ENCODE measurements around the gene RPTOR. TPM values are rescaled to one million over a fixed set of nuclear protein-coding genes. Genes with fewer than 3 reads are reported as not detected.

Gene RPTOR
- total RNA-seq, 4 donors from 2014 or later: 18.7 to 35.4 (median 21.0) TPM

- no peak for TF ChIP-seq CTCF (IDR thresholded peaks at IDR 0.05; ENCODE audit: low read depth)
These were observed 393.1 kb downstream of the RPTOR start for GRCh38 chr17:80937462-80938381.

GRCh38 chr17:80938556-80938955 is 393.9 kb downstream of the RPTOR start:
- TF ChIP-seq CTCF (IDR thresholded peaks at IDR 0.05; ENCODE audit: low read depth): no peak

DNA sequence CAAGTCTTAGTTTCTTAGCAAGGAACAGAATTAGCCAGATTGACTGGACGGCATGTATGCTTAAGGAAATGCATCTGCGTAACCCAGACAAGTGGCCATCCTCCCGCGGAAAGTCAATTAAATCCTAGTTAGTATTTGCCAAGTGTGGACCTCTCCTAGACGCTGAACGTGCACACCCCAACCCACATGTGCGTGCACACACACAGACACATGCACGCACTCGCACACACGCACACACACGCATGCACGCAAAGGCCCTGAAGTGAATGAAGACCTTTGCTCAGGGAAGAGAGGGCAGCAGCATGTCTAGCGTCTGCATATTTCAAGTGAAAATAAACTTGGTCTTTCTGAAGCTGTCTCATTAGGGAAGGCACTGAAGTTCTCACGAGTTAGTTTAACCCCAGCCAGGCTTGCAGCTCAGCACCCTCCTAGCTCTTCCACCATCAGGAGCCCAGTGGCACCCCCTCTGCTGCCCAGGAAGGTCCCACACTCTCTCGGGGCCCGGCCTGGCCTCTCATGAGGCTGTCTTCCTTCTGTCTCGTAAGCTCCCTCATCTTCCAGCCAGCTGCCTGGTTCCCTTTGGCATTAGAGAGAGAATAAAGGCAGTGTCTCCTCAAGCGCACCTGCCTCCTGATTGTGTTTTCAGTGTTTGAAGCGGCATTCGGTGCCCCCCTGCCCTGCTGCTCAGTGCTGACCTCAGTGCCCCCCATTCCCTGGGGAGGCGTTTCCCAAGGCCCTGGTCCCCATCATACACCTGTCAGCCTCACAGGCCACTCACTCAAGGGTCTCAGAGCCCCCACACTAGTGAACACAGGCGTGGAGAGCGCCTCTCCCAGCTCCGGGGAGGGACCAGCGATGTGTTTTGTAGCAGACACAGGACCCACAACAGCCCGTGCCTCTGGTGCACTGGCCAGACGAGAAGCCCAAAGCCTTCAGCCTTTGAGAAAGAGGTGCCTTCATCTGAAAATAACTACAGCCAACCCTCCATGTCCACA is 394.8 kb downstream of the RPTOR start:
- TF ChIP-seq CTCF (IDR thresholded peaks at IDR 0.05; ENCODE audit: low read depth): no peak

DNA sequence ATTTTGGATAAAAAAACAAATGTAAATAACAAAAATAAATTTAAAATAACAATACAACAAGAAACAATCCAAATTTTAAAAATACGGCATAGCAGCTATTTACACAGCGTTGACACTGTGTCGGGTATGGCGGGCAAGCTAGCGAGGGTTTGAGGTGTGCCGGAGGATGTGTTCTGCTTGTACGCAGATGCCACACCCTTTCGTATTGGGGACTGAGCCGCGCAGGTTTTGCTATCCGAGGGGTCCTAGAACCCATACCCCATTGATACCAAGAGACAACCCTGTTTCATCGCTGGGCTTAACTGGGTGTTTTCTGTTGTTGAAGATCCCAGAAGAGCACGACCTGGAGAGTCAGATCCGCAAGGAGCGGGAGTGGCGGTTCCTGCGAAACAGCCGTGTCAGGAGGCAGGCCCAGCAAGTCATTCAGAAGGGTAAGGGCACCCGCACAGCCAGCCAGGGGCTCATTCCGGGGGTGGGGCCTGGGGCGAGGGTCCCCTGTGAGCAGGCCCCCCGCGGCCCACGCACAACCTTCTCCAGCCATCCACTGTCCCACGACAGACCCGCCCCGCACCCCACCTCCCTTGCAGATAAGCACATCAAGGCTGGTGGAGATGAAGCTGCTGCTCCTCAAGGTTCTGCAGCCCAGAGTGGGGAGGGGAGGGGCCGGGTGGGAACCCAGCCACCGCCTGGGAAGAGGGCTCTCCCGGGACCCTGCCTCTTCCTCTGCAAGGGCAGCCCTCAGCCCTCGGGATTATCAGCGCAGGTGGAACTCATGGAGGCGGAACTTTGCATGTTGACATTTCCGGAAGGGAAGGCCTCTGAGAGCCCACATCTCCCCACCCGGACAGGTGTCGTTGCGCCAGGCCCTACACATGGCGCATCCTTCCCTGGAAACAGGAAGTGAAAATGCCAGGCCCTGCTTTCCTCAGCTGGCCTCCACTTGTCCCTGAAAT is 395.8 kb downstream of the RPTOR start:
- TF ChIP-seq CTCF (IDR thresholded peaks at IDR 0.05; ENCODE audit: low read depth): no peak

- TF ChIP-seq CTCF (IDR thresholded peaks at IDR 0.05; ENCODE audit: low read depth): no peak
These were observed 396.5 kb downstream of the RPTOR start for GRCh38 chr17:80941171-80941570.

- no peak for TF ChIP-seq CTCF (IDR thresholded peaks at IDR 0.05; ENCODE audit: low read depth)
These were observed 397.2 kb downstream of the RPTOR start for GRCh38 chr17:80941743-80942422.
